GM13977 (cell line): ENCODE results near the gene NGLY1.

Experiments
- DNase-seq: peaks from one replicate; pipeline ENCODE4 v3.0.0; 2012; ENCODE audit warnings: low spot score
- in situ Hi-C: fragments of 300-500 bp; cut with MboI; formaldehyde crosslinking; loops from one replicate; pipeline ENCODE4 v1.12.0; 2022; ENCODE audit warnings: low sequenced_read_pairs, low pct_unique_long_range_greater_than_20kb, mixed read lengths, inconsistent platforms; ENCODE audit not compliant: unreplicated experiment
- TF ChIP-seq, protein P1 (sequence below): IDR thresholded peaks from 2 replicates; pipeline ENCODE4 v1.5.1; 2012; ENCODE audit warnings: mild to moderate bottlenecking, control low read depth; ENCODE audit not compliant: insufficient read depth; ENCODE audit errors: extremely low read depth, missing control alignments

NGLY1 gene

DNA sequence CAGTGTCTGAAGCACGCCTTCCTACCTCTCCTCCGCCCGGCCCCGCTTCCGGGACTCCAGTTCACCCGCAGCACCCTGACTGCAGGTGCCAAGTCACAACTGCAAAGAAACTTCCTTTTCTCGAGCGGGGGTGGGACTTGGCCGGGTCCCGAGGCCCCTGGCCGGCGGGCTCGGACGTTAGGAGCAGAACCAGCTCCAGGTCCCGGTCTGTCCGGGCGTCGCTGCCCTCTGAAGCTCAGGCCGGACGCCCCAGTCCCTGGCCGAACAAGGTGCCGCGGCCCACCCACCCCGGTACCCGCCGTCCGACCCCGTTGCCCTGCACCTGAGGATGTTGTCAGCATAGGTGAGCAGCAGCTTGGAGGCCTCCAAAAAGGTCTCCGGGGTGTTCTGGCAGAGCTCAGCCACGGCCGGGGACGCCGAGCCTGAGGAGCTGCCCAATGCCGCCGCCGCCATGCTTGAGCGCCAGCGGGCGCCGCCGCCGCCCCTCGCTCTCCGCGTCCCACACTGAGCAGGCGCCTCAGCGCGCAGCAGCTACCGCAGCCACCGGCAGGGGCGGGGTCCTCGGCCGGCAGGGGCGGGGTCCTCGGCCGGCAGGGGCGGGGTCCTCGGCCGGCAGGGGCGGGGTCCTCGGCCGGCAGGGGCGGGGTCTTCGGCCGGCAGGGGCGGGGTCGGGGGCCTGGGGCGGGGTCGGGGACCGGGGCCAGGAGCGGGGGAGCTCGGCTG, at the start of gene NGLY1:
NGLY1 (minus strand) TSS at position 506 of the 723 bp plus-strand sequence; CDS start at position 453, 53 bp downstream.
- in situ Hi-C loops = no loop called here
- TF ChIP-seq, protein P1, sequence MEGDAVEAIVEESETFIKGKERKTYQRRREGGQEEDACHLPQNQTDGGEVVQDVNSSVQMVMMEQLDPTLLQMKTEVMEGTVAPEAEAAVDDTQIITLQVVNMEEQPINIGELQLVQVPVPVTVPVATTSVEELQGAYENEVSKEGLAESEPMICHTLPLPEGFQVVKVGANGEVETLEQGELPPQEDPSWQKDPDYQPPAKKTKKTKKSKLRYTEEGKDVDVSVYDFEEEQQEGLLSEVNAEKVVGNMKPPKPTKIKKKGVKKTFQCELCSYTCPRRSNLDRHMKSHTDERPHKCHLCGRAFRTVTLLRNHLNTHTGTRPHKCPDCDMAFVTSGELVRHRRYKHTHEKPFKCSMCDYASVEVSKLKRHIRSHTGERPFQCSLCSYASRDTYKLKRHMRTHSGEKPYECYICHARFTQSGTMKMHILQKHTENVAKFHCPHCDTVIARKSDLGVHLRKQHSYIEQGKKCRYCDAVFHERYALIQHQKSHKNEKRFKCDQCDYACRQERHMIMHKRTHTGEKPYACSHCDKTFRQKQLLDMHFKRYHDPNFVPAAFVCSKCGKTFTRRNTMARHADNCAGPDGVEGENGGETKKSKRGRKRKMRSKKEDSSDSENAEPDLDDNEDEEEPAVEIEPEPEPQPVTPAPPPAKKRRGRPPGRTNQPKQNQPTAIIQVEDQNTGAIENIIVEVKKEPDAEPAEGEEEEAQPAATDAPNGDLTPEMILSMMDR = no peak
- DNase-seq = peak; percentile 92

GRCh38 chr3:25831578-25831977, 48.3 kb upstream of the NGLY1 start:
- TF ChIP-seq, protein P1 = no peak
- DNase-seq = no peak
- in situ Hi-C loops = no loop called here

DNA sequence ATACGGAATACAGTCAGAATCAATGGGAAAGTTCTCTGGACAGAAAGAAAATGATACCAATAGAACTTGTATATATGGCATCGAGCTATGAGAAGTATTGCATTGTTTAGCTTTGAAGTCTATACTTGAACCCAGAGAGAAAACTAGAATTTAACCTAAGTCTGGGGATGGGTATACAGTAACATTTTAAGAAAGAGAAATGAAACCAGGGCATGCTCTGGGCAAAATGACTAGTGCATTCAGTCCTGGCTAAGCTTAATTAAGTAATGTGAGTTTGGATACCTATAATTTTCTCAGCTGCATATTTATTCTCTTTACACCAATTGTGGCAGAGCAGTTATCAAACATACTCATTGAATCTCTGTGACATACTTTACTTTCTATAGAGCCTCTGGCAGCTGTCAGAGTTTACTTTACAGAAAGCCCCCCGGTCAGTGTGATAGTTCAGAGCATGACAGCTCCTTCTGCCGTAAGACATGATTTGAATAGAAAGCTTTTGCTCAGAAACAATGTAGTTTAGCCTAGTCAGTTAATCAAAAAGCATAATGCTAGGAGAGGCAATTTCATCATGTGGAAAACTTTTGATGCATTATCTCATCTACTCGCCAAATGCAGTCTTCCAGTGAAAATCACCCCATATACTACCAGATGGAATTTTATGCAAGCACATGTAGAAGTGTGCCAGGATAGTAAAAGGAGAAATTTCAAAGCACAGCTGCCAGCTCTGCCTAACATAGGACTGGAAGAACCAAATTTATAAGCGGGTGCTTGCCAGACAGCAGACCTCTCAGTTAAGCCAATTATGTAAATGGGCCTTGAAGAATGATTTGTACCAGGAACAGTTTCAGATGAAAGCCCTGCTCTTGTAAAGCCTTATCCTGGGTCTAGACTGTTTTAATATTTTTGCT, 47.4 kb upstream of the NGLY1 start:
- TF ChIP-seq, protein P1 = no peak
- in situ Hi-C loops = no loop called here
- DNase-seq = no peak

DNA sequence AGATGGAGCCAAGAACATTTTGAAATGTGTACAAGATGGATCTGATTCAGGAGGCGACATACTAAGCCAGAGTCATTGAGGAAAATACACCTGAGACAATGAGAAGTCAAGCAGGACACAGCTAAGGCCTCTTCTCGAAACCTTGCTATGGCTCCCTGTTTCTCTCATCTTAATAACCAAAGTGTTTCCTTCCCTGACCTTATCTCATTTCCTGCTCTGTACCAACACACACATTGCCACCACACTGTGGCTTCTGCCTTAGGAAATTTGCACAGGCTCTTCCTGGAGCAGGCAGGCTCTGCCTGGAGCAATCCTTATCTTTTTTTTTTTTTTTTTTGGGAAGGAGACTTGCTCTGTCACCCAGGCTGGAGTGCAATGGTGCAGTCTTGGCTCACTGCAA, 43.3 kb upstream of the NGLY1 start:
- no peak for DNase-seq
- TF ChIP-seq, protein P1 = no peak
- in situ Hi-C loops = no loop called here

GRCh38 chr3:25823314-25823713, 40.1 kb upstream of the NGLY1 start:
- TF ChIP-seq, protein P1 = no peak
- in situ Hi-C loops = no loop called here
- DNase-seq = no peak

DNA sequence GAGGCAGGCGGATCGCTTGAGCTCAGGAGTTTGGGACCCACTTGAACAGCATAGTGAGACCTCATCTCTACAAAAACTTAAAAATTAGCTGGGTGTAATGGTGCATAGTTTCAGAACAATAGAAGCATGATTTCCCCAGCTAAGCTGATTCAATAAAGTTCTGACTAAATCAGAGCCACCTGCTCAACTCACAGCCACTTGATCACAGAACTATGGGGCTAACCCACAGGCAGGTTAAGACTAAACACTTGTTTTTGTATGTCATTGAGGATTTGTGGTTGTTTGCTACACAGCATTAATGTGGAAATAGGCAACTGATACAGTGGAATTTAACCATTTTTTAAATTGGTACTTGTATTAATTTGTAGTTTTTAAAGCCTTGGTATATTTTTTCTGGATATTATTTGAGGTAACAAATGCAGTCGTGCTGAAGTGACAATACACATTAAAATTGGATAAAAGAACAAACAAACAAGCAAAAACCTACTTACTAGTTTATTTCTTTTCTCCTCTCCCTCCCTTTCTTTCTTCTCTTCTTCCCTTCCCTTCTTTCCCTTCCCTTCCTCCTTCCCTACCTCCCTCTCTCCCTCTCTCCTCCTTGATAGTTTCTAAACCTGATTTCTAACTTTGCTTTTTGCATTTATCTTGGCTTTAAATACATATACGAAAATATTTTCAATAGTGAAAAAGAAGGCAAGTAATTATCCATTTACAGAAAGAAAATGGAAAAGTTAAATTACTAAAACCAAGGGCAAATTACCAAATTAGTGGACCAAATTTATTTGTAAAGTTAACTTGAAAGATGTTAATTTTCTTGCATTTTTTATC, 38.7 kb upstream of the NGLY1 start:
- TF ChIP-seq, protein P1 = no peak
- in situ Hi-C loops = no loop called here
- DNase-seq = no peak
